ENCODE results near the gene DHX16.

DNA sequence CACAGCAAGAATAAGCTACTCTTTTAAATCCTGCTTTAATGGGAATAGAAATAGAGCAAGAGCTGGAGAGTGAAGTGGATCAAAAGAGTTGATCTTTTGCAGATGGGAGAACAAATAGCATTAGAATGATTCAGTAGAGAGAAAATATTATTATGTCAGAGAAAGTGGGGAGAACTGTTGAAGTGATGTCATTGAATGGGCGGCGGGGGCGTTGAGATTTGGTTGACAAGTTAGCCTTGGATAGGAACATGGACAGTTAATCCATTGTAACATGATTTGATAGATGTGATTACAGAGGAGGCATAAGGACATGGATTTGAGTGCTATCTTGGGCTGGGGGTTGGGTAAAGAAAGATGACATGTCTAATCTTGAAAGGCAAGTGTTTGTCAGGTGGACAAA lies 37.0 kb downstream of the DHX16 start:
- TF ChIP-seq, protein P1, sequence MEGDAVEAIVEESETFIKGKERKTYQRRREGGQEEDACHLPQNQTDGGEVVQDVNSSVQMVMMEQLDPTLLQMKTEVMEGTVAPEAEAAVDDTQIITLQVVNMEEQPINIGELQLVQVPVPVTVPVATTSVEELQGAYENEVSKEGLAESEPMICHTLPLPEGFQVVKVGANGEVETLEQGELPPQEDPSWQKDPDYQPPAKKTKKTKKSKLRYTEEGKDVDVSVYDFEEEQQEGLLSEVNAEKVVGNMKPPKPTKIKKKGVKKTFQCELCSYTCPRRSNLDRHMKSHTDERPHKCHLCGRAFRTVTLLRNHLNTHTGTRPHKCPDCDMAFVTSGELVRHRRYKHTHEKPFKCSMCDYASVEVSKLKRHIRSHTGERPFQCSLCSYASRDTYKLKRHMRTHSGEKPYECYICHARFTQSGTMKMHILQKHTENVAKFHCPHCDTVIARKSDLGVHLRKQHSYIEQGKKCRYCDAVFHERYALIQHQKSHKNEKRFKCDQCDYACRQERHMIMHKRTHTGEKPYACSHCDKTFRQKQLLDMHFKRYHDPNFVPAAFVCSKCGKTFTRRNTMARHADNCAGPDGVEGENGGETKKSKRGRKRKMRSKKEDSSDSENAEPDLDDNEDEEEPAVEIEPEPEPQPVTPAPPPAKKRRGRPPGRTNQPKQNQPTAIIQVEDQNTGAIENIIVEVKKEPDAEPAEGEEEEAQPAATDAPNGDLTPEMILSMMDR (optimal IDR thresholded peaks at IDR 0.05 in 1 of 3, IDR thresholded peaks at IDR 0.05 in 1 of 3, conservative IDR thresholded peaks at IDR 0.05 in 1 of 3; ENCODE audit: extremely low read depth in 1 of 3, insufficient read depth in 2 of 3, low read length in 3 of 3): no peak
- TF ChIP-seq EZH2 (IDR thresholded peaks at IDR 0.05; ENCODE audit: low read length): no peak
